Skeletal muscle cell (primary cell): ENCODE data around the gene FBXL3.

Source experiments
- DNase-seq: peaks from one replicate; pipeline ENCODE4 v3.0.0-alpha.2; 2010; ENCODE audit warnings: low read depth
- H3K4me3 ChIP-seq: 2 replicates; pipeline ENCODE4 v1.5.1; 2011; ENCODE audit warnings: low read depth, mild to moderate bottlenecking, control low read depth, low read length, moderate library complexity

The FBXL3 gene

DNA sequence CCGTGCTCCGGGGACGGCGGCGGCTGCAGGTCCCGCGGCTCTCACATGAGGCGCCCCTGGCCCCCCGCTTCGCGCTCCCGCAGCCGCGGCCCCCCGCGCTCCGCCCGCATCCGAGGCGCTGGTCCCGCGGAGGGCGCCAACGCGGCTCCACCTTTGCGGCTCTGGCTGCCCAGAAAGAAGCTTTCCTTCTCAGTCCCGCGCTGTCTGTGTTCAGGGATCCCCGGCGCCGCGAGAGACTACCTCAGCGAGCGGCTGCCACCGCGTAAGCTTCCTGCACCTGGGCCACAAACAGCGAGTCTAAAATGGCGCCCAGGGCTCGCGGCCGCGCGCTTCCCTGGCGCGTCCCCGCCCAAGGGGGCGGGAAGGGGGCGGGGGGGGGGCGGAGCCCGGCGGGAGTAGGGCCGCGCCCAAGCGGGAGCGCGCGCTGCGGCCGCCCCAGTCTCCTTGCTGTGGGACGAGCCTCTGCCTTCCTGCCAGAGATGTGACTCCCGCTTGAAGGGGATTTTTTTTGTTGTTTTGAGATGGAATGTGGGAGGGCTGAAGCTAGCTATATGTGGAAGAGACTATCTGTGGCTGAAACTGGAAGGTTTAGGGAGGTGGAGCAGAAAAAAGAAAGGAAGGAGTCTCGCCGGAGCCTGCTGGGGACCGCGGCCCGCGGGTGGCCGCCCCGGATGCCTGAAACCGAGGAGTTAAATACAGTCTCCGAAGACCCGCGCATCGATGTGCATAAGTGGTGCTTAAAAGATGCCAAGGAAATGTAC is at the start of gene FBXL3:
Gene FBXL3 (minus strand): TSS at position 299 of the 761 bp plus-strand sequence. CDS start 5,299 bp downstream, outside the sequence.
- DNase-seq = peak; percentile 81
- H3K4me3 ChIP-seq = peak within 1 kb of the TSS; percentile 87

GRCh38 chr13:77067519-77067918 is 40.6 kb upstream of the FBXL3 start:
- DNase-seq = no peak
- no peak overlapping the region for H3K4me3 ChIP-seq

DNA sequence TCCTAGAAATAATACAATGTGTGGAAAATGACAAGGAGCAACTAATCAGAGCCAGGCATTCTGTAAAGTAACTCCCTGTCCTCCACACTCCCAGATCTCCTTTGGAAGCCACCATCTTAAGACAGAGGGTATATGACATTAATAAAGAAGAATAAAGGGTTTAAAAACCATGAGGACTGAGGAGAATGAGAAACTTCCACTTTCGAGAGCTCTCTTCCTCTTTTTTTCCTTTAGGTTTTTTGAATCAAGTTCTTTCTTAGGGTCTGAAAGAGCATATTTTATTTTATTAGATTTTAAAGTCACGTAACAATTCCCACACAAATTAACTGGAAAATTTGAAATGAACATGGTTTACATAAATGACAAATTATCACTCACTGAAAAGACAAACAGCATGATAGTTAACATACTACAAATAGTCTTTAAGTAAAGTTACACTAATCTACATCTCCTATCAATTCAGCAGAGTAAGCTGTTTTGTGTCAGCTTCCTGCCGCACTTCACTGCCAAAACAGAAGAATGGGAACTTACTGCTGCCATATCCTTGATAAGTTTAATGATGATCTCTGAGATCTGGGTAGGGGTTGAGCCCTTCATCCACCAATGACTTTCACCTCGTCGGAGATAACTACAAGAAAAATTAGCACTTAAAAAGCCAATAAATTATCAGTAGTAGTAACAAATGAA is 38.6 kb upstream of the FBXL3 start:
- no peak overlapping the region for H3K4me3 ChIP-seq
- no peak for DNase-seq

DNA sequence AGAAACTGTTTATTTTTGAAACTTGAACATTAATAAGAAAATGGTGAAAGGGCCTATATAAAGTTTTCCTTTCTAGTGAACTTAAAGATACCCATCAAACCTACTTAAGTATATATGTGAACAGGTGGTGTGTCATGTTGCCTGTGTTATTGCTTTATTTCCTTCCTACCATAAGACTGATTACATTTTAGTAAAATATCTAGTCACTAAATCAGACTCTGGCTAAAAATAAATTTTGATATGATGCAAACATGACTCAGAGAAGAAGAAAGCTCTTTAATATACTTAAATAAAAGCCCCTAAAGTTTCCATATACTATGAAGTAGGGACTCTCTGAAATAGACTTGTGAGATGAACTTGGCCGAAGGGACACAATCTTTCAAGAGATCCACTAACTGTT is 35.1 kb upstream of the FBXL3 start:
- DNase-seq = no peak

GRCh38 chr13:77061362-77061761 is 34.4 kb upstream of the FBXL3 start:
- no peak overlapping the region for H3K4me3 ChIP-seq
- no peak for DNase-seq

More for the DNA sequence above, 35.1 kb upstream of the FBXL3 start:
- no peak overlapping the region for H3K4me3 ChIP-seq

DNA sequence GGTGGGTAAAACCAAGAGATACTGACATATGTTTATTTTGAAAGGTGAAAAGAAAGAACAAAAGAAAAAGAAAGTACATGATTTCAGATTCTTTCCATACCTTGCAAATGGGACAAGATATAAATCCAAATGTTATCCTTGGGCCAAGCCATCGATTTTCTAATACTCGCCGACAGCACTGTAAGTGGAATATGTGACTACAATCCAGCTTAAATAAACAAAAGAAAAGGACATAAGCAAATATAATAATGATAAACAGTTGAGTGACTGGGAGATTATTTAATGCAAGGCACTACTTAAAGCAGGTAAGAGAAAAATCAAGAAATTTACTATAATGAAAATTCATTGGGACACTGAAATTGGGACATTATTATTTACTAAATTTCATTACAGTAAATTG is 29.9 kb upstream of the FBXL3 start:
- H3K4me3 ChIP-seq = no peak overlapping the region
- no peak for DNase-seq

- no peak for DNase-seq
- H3K4me3 ChIP-seq = no peak overlapping the region
These were observed 29.4 kb upstream of the FBXL3 start for GRCh38 chr13:77056382-77056781.

DNA sequence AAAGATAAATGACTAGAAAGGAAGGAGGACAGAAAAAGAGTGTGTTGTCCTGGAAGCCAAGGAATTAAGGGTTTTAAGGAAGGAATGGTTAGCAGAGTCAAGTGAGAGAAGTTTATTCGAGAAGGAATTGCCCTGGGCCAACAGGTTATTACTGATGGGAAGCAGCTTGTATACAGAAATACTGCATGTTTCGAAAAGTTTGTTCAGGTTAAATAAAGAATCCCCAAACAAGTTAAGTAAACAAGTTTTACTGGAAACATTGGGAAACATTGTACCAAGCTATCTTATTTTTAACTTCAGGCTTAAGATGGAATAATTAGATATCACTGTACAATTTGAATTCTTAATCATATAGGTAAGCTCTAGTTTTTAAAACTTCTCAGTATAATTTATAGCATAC is 28.2 kb upstream of the FBXL3 start:
- DNase-seq = no peak
- no peak overlapping the region for H3K4me3 ChIP-seq

- no peak for DNase-seq
These were observed 26.2 kb upstream of the FBXL3 start for GRCh38 chr13:77053192-77053591.

DNA sequence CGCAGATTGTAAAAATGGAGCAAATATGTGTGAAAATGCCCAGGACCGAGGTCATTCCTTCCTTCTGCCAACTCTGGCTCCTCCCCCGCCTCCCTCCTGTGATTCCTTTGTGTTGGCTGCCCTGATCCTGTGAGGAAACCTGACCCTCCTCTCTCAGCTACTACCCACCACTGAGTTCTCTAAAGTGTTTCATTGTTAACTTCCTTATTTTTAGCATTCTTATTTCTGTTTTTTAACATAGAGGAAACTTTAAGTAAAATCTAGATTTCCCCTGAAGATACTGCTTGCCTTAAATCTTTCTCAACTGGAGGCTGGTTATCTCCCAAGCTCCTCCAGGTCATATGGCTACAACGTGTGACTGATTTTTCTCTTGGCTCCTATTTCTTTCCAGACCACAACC is 21.7 kb upstream of the FBXL3 start:
- DNase-seq = no peak
- no peak overlapping the region for H3K4me3 ChIP-seq

More at GRCh38 chr13:77053192-77053591, 26.2 kb upstream of the FBXL3 start:
- no peak overlapping the region for H3K4me3 ChIP-seq

DNA sequence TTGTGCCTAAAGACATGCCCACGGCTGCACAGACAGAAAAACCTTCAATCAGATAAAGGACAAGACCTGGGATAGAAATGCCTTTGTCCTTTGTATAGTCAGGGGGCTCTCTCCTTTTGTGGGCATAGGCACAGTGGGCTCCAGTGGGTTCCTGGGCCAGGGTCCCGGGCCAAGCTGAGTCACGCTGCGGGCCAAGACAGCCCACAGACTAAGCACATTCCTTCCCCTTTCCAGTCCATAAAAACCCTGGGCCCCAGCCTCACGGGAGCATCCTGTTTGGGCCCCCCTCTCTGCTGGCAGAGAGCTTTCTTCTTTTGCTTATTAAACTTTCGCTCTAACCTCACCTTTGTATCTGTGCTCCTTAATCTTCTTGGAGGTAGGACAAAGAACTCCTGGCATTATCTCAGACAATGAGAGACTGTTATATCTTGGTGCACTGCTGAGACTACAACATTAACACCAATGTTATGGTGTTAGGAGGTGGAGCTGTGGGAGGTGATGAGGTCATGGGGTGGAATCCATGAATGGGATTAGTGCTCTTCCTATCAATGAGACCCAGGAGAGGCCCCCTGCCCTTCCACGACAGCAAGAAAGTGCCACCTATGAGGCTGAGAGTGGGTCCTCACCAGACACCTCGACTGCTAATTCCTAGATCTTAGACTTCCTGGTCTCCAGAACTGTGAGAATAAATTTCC is 20.8 kb upstream of the FBXL3 start:
- H3K4me3 ChIP-seq = no peak overlapping the region
- no peak for DNase-seq

GRCh38 chr13:77042566-77043177 is 15.7 kb upstream of the FBXL3 start:
- no peak overlapping the region for H3K4me3 ChIP-seq
- DNase-seq = no peak

DNA sequence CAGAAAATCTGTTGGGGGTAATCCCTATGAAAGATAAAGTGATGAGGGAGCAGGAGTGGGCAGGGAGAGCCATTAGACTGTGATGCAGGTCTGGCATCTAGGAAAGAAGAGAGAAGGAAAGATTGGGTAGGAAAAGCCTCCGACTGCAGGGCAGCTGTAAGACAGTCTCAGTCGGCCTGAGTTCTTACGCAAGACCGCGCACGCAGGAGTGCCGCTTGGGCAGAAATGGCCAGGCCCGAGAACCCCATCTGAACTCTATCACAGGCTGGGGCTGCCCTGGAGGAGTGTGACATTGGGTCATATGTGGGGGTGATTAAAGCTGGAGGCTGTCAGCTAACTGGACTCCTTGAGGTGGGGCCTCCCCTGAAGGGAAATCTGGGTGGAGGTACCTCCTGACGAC is 13.9 kb upstream of the FBXL3 start:
- no peak overlapping the region for H3K4me3 ChIP-seq
- no peak for DNase-seq

GRCh38 chr13:77040076-77040475 is 13.1 kb upstream of the FBXL3 start:
- no peak for DNase-seq

DNA sequence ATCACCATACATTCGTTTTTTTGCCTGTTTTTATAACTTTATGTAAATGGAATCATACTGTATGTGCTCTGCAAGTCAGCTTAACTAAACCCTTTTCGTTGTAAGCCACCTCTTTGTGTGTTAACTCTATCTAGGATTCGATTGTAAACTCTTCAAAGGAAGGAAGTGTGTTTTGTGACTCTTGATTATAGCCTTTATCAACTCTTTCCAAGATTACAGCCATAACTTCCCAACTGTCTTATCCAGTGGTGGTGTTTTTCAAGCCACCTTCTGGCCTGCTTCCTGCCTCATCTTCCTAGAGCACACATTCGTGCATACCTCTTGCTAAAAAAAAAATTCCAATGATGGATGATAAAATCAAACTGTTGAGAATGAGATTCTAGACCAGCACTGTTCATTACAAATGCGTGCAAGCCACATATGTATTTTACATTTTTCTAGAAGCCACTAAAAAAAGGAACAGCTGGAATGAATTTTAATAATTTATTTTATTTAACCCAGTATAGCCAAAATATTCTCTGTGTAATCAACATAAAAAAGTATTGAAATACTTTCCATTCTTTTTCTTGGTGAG is 12.0 kb upstream of the FBXL3 start:
- DNase-seq = no peak
- no peak overlapping the region for H3K4me3 ChIP-seq

More at GRCh38 chr13:77040076-77040475, 13.1 kb upstream of the FBXL3 start:
- H3K4me3 ChIP-seq = no peak overlapping the region

DNA sequence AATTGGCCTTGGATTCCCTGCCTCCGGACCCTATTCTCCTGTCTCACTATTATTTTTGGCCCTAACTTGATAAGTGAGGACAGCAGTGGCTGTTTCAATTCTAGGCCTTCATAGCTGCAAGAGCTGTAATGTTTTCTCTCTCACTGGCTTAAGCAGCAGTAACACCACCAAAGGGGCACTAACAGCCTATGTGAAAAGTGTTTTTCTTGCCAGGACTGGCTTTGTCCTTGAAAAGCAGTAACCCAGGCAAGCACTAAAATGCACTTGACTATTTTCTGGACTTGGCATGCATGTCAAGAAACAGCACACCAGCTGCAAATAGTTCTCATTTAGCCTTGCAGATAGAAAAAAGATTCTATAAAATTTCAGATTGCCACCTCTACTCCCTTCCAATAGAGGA is 9.3 kb upstream of the FBXL3 start:
- DNase-seq = no peak
- no peak overlapping the region for H3K4me3 ChIP-seq

DNA sequence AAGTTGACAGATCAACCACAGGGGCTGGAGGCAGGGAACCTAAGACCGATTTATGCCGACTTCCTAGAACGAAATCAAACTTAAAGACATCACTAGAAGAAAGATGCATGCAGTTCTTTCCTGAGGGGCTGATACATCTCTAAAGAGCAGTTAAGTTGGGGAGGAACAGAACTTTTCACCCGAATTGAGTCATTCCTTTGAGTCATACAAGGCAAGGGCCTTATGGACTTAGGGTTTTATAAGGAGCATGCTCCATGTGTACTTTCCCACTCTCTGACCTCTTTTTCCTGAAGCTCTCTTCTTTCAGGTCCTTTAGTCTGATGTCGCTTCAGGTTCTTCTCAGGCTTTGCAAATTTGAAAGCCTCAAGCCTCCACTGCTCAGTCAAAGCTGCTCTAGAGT is 7.9 kb upstream of the FBXL3 start:
- no peak overlapping the region for H3K4me3 ChIP-seq
- DNase-seq = peak; percentile 54

DNA sequence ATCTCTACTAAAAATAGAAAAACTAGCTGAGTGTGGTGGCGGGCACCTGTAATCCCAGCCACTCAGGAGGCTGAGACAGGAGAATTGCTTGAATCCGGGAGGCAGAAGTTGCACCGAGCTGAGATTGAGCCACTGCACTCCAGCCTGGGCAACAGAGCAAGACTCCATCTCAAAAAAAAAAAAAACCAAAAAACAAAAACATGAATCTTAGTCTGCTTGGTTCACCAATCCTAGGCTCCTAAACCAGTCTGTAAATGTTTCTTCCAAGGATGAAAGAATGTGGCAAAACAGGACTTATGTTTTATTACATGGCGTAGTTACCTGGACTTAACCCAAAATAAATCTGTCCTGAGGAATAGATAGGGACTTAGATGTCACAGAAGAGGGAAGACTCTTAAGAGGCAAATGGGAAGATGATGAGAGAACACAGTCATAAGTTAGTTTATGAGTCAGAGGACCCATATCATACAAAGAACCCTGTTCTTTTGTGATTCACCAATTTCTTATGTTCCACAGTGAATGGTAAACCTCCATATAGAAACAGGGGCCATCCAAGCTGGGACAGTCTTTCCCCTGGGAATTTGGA is 6.9 kb upstream of the FBXL3 start:
- DNase-seq = no peak
- no peak overlapping the region for H3K4me3 ChIP-seq

GRCh38 chr13:77031656-77032243 is 4.8 kb upstream of the FBXL3 start:
- DNase-seq = no peak
- H3K4me3 ChIP-seq = no peak overlapping the region
